ENCODE results near the gene NTSR1. TPM values are rescaled to one million over a fixed set of nuclear protein-coding genes. Genes with fewer than 3 reads are reported as not detected.

The NTSR1 gene
- total RNA-seq, 4 donors from 2014 or later, result 0.76 TPM; not detected in 3

GRCh38 chr20:62794007-62794724, 85.5 kb downstream of the NTSR1 start:
- H3K9me3 ChIP-seq, result no peaks in the 10 kb centered on the region
- H3K4me1 ChIP-seq, result peaks cover 6 to 30% (median 14%) of the 10 kb centered on the region in 4 donors

GRCh38 chr20:62795023-62795761, 86.6 kb downstream of the NTSR1 start:
- TF ChIP-seq POLR2A (IDR thresholded peaks at IDR 0.05) (no peak), CTCF (IDR thresholded peaks at IDR 0.05) (no peak)
- Histone ChIP-seq H3K9me3 (no peaks in the 10 kb centered on the region), H3K4me3 (peak overlapping the region; percentile 54 to 98 (median 71)), H3K27me3 (no peaks in the 10 kb centered on the region), H3K4me1 (peaks cover 6 to 30% (median 16%) of the 10 kb centered on the region in 4 donors), H3K27ac (peak overlapping the region; percentile 85 to 98 (median 94)), H3K36me3 (peaks cover 0 to 16% (median 0%) of the 10 kb centered on the region in 3 donors)
- peak; percentile 55 to 80 (median 77) for DNase-seq

More at GRCh38 chr20:62794007-62794724, 85.5 kb downstream of the NTSR1 start:
- peaks cover 0 to 7% (median 0%) of the 10 kb centered on the region in 3 donors for H3K36me3 ChIP-seq
- peak; percentile 97 to 99 (median 98) for DNase-seq
- H3K4me3 ChIP-seq, result peak overlapping the region; percentile 54 to 98 (median 71)
- no peaks in the 10 kb centered on the region for H3K27me3 ChIP-seq
- peak overlapping the region; percentile 89 to 98 (median 94) for H3K27ac ChIP-seq
- TF ChIP-seq CTCF (IDR thresholded peaks at IDR 0.05), result peak in 1 of 6 experiments; percentile 7
- TF ChIP-seq POLR2A (IDR thresholded peaks at IDR 0.05), result peak; percentile 58 to 77

DNA sequence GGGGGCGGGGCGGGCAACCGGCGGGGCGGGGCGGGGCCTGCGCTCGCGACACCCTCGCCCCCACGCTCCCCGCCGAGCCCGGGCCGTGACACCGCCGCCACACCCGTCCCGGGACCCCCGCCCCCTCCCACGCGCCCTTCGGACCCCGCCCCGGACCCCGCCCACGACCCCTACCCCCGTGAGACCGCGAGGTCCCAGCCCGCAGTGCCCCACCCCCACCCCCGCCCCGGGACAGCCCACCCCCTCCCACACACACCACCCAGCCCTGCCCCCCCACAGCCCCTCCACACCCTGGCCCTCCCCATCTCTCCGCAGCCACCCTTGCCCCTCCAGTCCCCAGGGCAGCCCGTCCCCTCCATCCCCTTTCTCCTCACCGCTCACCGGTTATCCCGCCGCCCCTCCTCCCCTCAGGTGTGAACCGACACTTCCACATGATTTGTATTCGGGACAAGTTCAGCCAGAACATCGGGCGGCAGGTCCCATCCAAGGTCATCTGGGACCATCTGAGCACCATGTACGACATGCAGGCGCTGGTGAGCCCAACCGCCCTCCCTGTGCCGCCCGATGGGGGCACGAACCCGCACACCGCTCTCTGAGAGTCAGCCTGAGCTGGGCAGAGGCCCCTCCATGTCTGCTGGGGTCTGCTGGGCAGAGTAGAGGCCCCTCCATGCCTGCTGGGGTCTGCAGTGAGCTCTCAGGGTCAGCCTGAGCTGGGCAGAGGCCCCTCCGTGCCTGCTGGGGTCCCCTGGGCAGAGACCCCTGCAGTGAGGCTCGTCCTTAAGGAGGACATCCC, 88.3 kb downstream of the NTSR1 start:
- DNase-seq, result no peak
- Histone ChIP-seq H3K9me3 (no peaks in the 10 kb centered on the region), H3K4me1 (peaks cover 6 to 30% (median 16%) of the 10 kb centered on the region in 4 donors), H3K27ac (peak overlapping the region; percentile 85 to 98 (median 94)), H3K27me3 (no peaks in the 10 kb centered on the region), H3K36me3 (peaks cover 0 to 23% (median 0%) of the 10 kb centered on the region in 3 donors), H3K4me3 (peak overlapping the region; percentile 54 to 98 (median 86))
- TF ChIP-seq CTCF (IDR thresholded peaks at IDR 0.05), result no peak
- TF ChIP-seq POLR2A (IDR thresholded peaks at IDR 0.05), result no peak

DNA sequence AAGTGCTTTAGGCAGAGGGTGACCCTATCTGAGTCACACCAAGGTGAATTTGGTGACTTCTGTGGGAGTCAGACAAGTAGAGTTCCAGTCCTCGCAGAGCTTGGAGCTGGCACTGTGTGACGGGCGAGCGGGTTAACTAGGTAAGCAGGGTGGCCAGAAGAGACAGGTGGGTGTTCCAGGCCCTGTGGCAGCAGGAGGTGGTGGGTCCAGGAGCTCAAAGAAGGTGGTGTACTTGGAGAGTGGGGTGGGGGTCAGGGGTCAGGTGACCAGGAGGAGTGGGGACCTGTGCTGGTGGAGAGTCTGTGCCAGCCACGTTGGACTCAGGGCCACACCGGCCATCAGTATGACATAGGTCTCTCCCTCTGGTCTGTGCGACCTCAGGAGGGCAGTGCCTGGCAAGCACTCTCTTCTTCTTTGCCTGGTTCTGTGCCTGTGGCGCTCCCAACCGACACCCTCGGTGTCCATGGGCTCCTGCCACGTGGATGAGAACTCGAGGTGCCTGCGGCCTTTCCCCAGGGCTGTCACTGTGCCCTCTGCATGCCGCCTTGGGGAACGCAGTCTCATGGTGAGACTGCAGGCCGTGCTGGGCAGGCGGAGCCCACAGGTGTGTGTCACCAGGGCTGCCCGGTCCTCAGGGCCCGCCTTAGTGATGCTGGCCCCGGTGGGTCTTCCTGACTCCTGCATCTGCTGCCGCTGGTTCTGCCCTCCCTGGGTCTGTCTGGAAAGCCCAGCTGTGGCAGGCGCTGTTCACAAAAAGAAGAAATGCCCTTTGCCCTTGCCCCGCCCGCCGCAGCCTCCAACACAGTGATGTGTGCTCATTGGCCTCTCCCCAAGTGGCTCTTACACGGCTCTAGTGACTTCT, 89.3 kb downstream of the NTSR1 start:
- Histone ChIP-seq H3K9me3 (no peaks in the 10 kb centered on the region), H3K36me3 (peaks cover 0 to 23% (median 0%) of the 10 kb centered on the region in 3 donors), H3K4me1 (peaks cover 6 to 30% (median 16%) of the 10 kb centered on the region in 4 donors), H3K4me3 (peak overlapping the region in 2 of 4 donors; percentile 54 to 98), H3K27me3 (no peaks in the 10 kb centered on the region), H3K27ac (peak overlapping the region; percentile 85 to 98 (median 94))
- peak in 2 of 3 donors; percentile 86 to 87 for DNase-seq
- TF ChIP-seq POLR2A (IDR thresholded peaks at IDR 0.05) (peak; percentile 49 to 82), CTCF (IDR thresholded peaks at IDR 0.05) (peak in 3 of 6 experiments; percentile 26 to 39 (median 33))

All from Peyer's patch (tissue), 4 donors.